ENCODE data around the gene ZSWIM4. TPM values are rescaled to one million over a fixed set of nuclear protein-coding genes. Genes with fewer than 3 reads are reported as not detected.
"Not testable (repeated sequence)": the region's sequence is repeated elsewhere in the genome, so short reads cannot be mapped to it uniquely, and the experiment has no call there.

ZSWIM4 gene
- polyA plus RNA-seq (ENCODE audit: insufficient read length in 4 of 4), result 10 to 100 TPM in 1 of 4 donors, 1 to 10 TPM in 3; 6.8 to 11.6 (median 8.5) TPM

- peak; percentile 94 to 99 (median 98) for DNase-seq (ENCODE audit: low read depth in 4 of 4, low spot score in 3 of 4)
Measured at GRCh38 chr19:13794757-13795589, at the start of gene ZSWIM4. Gene ZSWIM4 (plus strand): TSS chr19:13795443. CDS start chr19:13795649, 206 bp downstream.

GRCh38 chr19:13747098-13747453 lies 48.2 kb upstream of the ZSWIM4 start:
- no peak for DNase-seq (ENCODE audit: low read depth in 4 of 4, low spot score in 3 of 4)

GRCh38 chr19:13748169-13748828 lies 46.9 kb upstream of the ZSWIM4 start:
- no peak for DNase-seq (ENCODE audit: low read depth in 4 of 4, low spot score in 3 of 4)

GRCh38 chr19:13751436-13751835 lies 43.8 kb upstream of the ZSWIM4 start:
- no peak for DNase-seq (ENCODE audit: low read depth in 4 of 4, low spot score in 3 of 4)

GRCh38 chr19:13753622-13754021 lies 41.6 kb upstream of the ZSWIM4 start:
- DNase-seq (ENCODE audit: low read depth in 4 of 4, low spot score in 3 of 4), result not testable (repeated sequence)

- DNase-seq (ENCODE audit: low read depth in 4 of 4, low spot score in 3 of 4), result no peak
Measured at GRCh38 chr19:13756210-13756609, 39.0 kb upstream of the ZSWIM4 start.

DNA sequence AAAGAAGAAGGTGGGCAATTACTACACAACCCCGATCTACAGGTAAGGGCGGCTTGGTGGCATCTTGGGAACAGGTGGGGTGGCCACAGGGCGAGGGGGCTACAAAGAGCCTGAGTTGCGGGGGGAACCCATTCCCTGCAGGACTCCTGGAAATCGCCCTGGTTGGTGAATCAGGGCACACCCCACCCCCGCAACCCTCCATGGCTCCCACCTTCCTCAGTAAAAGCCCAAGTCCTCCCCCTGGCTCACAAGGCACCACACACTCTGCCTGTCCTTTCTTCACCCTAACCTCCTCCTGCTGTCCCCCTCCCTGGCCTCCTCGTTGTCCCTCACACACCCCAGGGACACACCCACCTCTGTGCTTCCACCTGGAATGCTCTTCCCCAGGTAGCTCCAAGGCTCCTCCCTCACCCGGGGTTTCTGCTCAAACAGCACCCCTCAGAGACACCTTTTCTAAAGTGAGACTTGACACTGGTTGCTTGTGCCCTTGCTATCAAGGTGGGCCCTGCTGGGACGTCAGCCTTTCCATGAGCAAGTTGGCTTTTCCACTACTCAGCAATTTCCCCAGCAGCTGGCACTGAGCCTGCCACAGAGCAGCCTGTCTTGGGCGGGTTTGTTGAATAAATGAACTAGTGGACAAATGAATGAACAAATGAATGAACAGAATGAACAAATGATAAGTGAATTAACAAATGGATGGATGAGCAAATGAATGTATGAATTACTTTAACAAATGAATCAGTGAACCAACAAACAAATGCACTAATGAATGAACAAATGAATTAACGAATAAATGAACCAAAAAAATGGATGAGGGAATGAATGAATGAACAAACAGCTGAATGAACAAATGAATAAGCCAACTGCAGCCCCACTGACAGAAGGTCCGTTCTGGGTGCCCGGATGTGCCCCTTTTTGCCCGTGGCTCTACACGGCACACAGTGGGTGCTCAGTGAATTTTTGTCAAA lies 37.2 kb upstream of the ZSWIM4 start:
- no peak for DNase-seq (ENCODE audit: low read depth in 4 of 4, low spot score in 3 of 4)

GRCh38 chr19:13758795-13759194 lies 36.4 kb upstream of the ZSWIM4 start:
- no peak for DNase-seq (ENCODE audit: low read depth in 4 of 4, low spot score in 3 of 4)

DNA sequence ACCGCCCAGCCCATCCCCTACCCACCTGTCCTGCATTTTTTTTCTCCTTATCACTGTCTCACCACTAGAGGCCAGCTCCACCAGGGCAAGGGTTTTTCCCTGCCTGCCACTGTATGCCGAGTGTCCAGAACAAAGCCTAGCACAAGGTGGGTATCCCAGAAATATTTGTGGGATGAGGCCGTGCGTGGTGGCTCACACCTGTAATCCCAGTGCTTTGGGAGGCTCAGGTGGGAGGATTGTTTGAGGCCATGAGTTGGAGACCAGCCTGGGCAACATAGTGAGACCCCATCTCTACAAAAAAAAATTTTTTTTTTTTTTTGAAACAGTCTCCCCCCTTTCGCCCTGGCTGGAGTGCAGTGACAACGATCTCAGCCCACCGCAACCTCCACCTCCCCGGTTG lies 33.8 kb upstream of the ZSWIM4 start:
- DNase-seq (ENCODE audit: low read depth in 4 of 4, low spot score in 3 of 4), result no peak

- no peak for DNase-seq (ENCODE audit: low read depth in 4 of 4, low spot score in 3 of 4)
Measured at GRCh38 chr19:13762635-13763235, 32.5 kb upstream of the ZSWIM4 start.

DNA sequence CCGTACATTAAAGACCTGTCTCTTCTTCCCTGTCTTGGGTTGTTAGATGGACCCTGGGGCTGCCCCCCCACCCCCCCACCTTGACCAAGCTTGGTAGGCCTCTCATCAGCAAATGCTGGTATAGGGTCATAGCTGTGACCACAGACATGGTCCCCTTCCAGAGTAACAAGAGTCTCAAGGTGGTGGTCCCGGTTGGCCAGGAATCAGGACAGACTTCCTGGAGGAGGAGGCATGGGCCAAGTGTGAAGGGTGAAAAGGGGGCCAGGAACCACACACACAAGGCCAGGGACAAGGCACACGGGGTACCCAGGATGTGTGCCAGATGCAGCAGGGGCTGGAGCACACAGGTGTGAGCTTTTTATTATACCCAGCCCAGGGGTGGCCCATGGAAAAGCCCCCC lies 32.0 kb upstream of the ZSWIM4 start:
- no peak for DNase-seq (ENCODE audit: low read depth in 4 of 4, low spot score in 3 of 4)

GRCh38 chr19:13764101-13764807 lies 31.0 kb upstream of the ZSWIM4 start, which contains the start of gene MRI1:
Gene MRI1 (plus strand): TSS chr19:13764522. CDS start chr19:13764589, 67 bp downstream.
- DNase-seq (ENCODE audit: low read depth in 4 of 4, low spot score in 3 of 4), result no peak

- DNase-seq (ENCODE audit: low read depth in 4 of 4, low spot score in 3 of 4), result no peak
Measured at GRCh38 chr19:13764821-13765394, 30.3 kb upstream of the ZSWIM4 start.

DNA sequence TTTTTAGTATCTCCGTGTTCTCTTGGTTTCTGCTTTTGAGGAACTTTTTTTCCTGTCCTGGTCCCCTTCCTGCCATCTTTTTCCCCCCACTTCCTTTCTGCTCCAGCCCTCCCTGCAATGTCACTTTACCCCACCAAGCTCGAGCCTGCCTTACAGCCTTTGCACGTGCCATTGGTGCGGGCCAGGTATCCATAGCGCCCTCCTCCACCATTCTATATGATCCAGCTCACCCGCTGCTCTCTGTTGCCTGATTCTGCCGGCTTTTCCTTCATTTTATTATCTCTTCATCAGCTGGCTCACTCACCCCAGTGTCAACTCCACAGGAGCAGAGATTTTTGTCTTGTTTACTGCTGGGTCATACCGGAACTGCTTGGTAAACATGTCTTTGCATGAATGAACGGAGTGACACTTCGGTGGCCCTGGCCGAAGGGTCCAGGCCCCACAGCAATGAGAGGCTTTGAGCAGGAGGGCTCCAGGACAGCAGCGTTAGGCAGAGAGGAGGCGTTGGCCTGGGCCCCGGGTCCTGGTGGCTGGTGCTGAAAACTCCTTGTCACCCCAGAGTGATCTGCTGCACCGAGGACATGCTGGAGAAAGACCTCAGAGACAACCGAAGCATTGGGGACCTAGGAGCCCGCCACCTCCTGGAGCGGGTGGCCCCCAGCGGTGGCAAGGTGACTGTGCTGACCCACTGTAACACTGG lies 29.7 kb upstream of the ZSWIM4 start:
- DNase-seq (ENCODE audit: low read depth in 4 of 4, low spot score in 3 of 4), result no peak

- DNase-seq (ENCODE audit: low read depth in 4 of 4, low spot score in 3 of 4), result no peak
Measured at GRCh38 chr19:13766095-13766481, 29.2 kb upstream of the ZSWIM4 start.

- DNase-seq (ENCODE audit: low read depth in 4 of 4, low spot score in 3 of 4), result no peak
Measured at GRCh38 chr19:13768510-13768909, 26.7 kb upstream of the ZSWIM4 start.

DNA sequence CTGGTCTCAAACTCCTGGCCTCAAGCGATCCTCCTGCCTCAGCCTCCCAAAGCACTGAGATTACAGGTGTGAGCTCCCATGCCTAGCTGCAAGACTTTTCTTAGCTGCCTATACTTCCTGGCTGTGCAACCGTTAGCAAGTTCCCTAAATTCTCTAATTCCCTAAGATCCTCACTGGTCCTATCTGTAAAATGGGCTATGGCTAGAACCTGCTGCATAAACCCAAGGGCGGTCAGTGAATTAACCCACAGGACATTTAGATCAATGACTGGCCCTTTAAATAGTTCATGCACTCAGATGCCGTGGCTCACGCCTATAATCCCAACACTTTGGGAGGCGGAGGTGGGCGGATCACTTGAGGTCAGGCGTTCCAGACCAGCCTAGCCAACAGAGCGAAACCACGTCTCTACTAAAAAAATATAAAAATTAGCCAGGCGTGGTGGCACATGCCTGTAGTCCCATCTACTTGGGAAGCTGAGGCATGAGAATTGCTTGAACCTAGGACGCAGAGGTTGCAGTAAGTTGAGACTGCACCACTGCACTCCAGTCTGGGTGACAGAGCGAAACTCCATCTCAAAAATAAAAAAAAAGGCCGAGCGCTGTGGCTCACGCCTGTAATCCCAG lies 25.1 kb upstream of the ZSWIM4 start:
- DNase-seq (ENCODE audit: low read depth in 4 of 4, low spot score in 3 of 4), result no peak

All from right renal pelvis (tissue), 4 donors.